HepG2 (cell line): ENCODE measurements around the gene KIF3A. TPM values are rescaled to one million over a fixed set of nuclear protein-coding genes. Genes with fewer than 3 reads are reported as not detected.

ENCODE experiments used
- ATAC-seq: fragments of 200-7000 bp; cut with Tn5 transposase; 3 replicates; pipeline ENCODE4 v1.9.1; 2020; ENCODE audit warnings: mild to moderate bottlenecking, moderate library complexity
- BruUV-seq: library from RNA; stranded (reverse); fragments of 400-500 nt; replicated peaks from 2 replicates; lab custom pipeline; 2021; lab: Mats Ljungman, UMichigan
- CTCF ChIA-PET: fragments of 300-600 bp; formaldehyde crosslinking; extraction: SDS; loops from one replicate; lab custom pipeline; 2021; ENCODE audit warnings: low total read pairs, inconsistent platforms, low intra/inter-chr PET ratio; lab: Yijun Ruan, JAX
- POLR2A ChIA-PET: fragments of 350-600 bp; sonication (Branson Sonifier 250); formaldehyde crosslinking; loops from one replicate; lab custom pipeline; 2020; ENCODE audit warnings: antibody characterized with exemption, inconsistent platforms; lab: Yijun Ruan, JAX
- DNase-seq: peaks from one replicate; pipeline ENCODE4 v3.0.0-alpha.2; 2015; ENCODE audit warnings: low spot score
- FAIRE-seq: peaks from 3 replicates; lab custom pipeline; 2011; peaks lifted over from hg19 to GRCh38; lab: Jason Lieb, UNC
- H2AFZ ChIP-seq: one replicate; pipeline ENCODE4 v1.6.1; 2011; ENCODE audit warnings: low read length, inconsistent platforms
- H3K27ac ChIP-seq: fragments of 300-600 bp; 3 replicates; pipeline ENCODE4 v1.8.0; 2011; ENCODE audit warnings: mixed run types, mild to moderate bottlenecking, mixed read lengths, low read length, inconsistent platforms; ENCODE audit not compliant: insufficient read depth; ENCODE audit errors: extremely low read length
- H3K27me3 ChIP-seq, 2 experiments: fragments of 200-600 bp in 1 of 2; 2 replicates in 1 of 2; 3 replicates in 1 of 2; pipeline versions ENCODE4 v1.6.0 to v1.8.0; 2011; ENCODE audit warnings: low read length in 2 of 2, mild to moderate bottlenecking in 2 of 2, moderate library complexity in 2 of 2, inconsistent platforms in 1 of 2; ENCODE audit not compliant: insufficient read depth in 2 of 2, control insufficient read depth in 1 of 2
- H3K36me3 ChIP-seq, 2 experiments: fragments of 200-600 bp in 1 of 2; replicated peaks in 1 of 2; 2 replicates in 1 of 2; 3 replicates in 1 of 2; pipeline versions ENCODE4 v1.5.1 to v1.8.0; 2011; ENCODE audit warnings: low read length in 2 of 2, inconsistent platforms in 1 of 2; ENCODE audit not compliant: insufficient read depth in 2 of 2, control insufficient read depth in 1 of 2
- H3K4me1 ChIP-seq: 2 replicates; pipeline ENCODE4 v1.5.1; 2012; ENCODE audit warnings: low read length, inconsistent platforms; ENCODE audit not compliant: insufficient read depth
- H3K4me2 ChIP-seq: 2 replicates; pipeline ENCODE4 v1.6.0; 2011; ENCODE audit warnings: low read depth, low read length, inconsistent platforms
- H3K4me3 ChIP-seq, 3 experiments: fragments of 200-600 bp in 1 of 3; sonication (generic), shearing (Covaris generic) in 1 of 3; replicated peaks in 1 of 3; 2 replicates each; pipeline ENCODE4 v1.5.1; 2011 to 2016; ENCODE audit warnings: low read length in 3 of 3, inconsistent platforms in 2 of 3, low read depth in 2 of 3, mild to moderate bottlenecking in 2 of 3, control low read depth in 1 of 3, mixed read lengths in 1 of 3; ENCODE audit not compliant: insufficient read depth in 1 of 3
- H3K79me2 ChIP-seq: one replicate; pipeline ENCODE4 v1.6.1; 2011; ENCODE audit warnings: low read length, inconsistent platforms; ENCODE audit not compliant: insufficient read depth
- H3K9ac ChIP-seq: 2 replicates; pipeline ENCODE4 v1.6.0; 2011; ENCODE audit warnings: mild to moderate bottlenecking, low read depth, low read length, inconsistent platforms; ENCODE audit not compliant: insufficient read depth
- H3K9me3 ChIP-seq: 2 replicates; pipeline ENCODE4 v1.5.1; 2012; ENCODE audit warnings: mild to moderate bottlenecking, low read length
- H4K20me1 ChIP-seq: 2 replicates; pipeline ENCODE4 v1.6.0; 2011; ENCODE audit warnings: inconsistent platforms, mild to moderate bottlenecking, low read length, moderate library complexity; ENCODE audit not compliant: insufficient read depth
- ARNT ChIP-seq: fragments of 450-650 bp; IDR thresholded peaks from 2 replicates; pipeline ENCODE4 v1.6.1; 2017
- ATF7 ChIP-seq, 2 experiments: fragments of 450-650 bp in 1 of 2; sonication (generic) in 1 of 2; formaldehyde crosslinking in 1 of 2; IDR thresholded peaks; 2 replicates each; pipeline versions ENCODE4 v1.4.0 to v1.6.1; 2016 to 2020; ENCODE audit warnings: antibody characterized with exemption in 1 of 2, mild to moderate bottlenecking in 1 of 2, missing genetic modification reagents in 1 of 2
- CEBPG ChIP-seq: IDR thresholded peaks from 2 replicates; pipeline ENCODE4 v1.6.1; 2016
- DMAP1 ChIP-seq: IDR thresholded peaks from 2 replicates; pipeline ENCODE4 v1.6.1; 2016
- HHEX ChIP-seq: IDR thresholded peaks from 2 replicates; pipeline ENCODE4 v1.6.1; 2016; ENCODE audit warnings: control low read depth
- NFIC ChIP-seq: IDR thresholded peaks from 2 replicates; pipeline ENCODE4 v1.6.1; 2012; ENCODE audit warnings: mild to moderate bottlenecking, low read length, inconsistent platforms
- PHF20 ChIP-seq: sonication (generic); formaldehyde crosslinking; IDR thresholded peaks from 2 replicates; pipeline ENCODE4 v1.5.0; 2020; ENCODE audit warnings: mild to moderate bottlenecking, missing genetic modification reagents
- TGIF2 ChIP-seq: IDR thresholded peaks from 2 replicates; pipeline ENCODE4 v1.6.1; 2016; ENCODE audit warnings: control low read depth, missing compliant biosample characterization
- ZBTB2 ChIP-seq: sonication (generic); formaldehyde crosslinking; IDR thresholded peaks from 2 replicates; pipeline ENCODE4 v1.8.0; 2022; ENCODE audit warnings: low read depth, missing genetic modification reagents
- ZNF33B ChIP-seq: sonication (generic); formaldehyde crosslinking; IDR thresholded peaks from 2 replicates; pipeline ENCODE4 v1.5.1; 2020; ENCODE audit warnings: mild to moderate bottlenecking, missing genetic modification reagents
- ZNF34 ChIP-seq: sonication (generic); formaldehyde crosslinking; IDR thresholded peaks from 2 replicates; pipeline ENCODE4 v1.4.0; 2020; ENCODE audit warnings: mild to moderate bottlenecking, missing genetic modification reagents, borderline replicate concordance
- ZNF724P ChIP-seq: sonication (generic); formaldehyde crosslinking; IDR thresholded peaks from 2 replicates; pipeline ENCODE4 v1.8.0; 2022; ENCODE audit warnings: missing genetic modification reagents, borderline replicate concordance
- ZSCAN12 ChIP-seq: sonication (generic); formaldehyde crosslinking; IDR thresholded peaks from 2 replicates; pipeline ENCODE4 v1.9.0; 2021; ENCODE audit warnings: mild to moderate bottlenecking, missing genetic modification reagents
- WGBS: methylation state at CpG from one replicate; pipeline ENCODE4 v1.1.6; 2017; ENCODE audit warnings: low lambda C conversion rate; 5-methylcytosine and 5-hydroxymethylcytosine counted together
- in situ Hi-C: cut with HindIII; loops from 2 replicates; pipeline ENCODE4 v1.10.0; 2017; ENCODE audit warnings: low pct_unique_long_range_greater_than_20kb; ENCODE audit not compliant: extremely low pct_ligation_motif_present
- intact Hi-C: fragments of 100-400 bp; cut with micrococcal nuclease; formaldehyde crosslinking; loops from one replicate; pipeline ENCODE4 v1.10.0; 2022; ENCODE audit not compliant: unreplicated experiment
- polyA plus RNA-seq, 8 experiments: library from polyadenylated mRNA; depleted of rRNA in 3 of 8; stranded (reverse) in 7 of 8; unstranded in 1 of 8; fragments of >200 nt; fragmentation: Illumina TruSeq in 4 of 8; extraction: Trizol in 4 of 8; gene quantifications; 2 replicates each; pipeline versions ENCODE4 v1.2.1 to v1.2.3, GENCODE V29; 2011 to 2016; ENCODE audit warnings: low read depth in 4 of 8, missing spikeins in 1 of 8, mixed read lengths in 1 of 8; ENCODE audit not compliant: insufficient read depth in 1 of 8
- total RNA-seq, 5 experiments: library from RNA; depleted of rRNA; stranded (reverse); fragments of >200 nt; fragmentation: Illumina TruSeq; extraction: Trizol; gene quantifications; 2 replicates each; pipeline ENCODE4 v1.2.3, GENCODE V29; 2016; ENCODE audit warnings: low read depth in 1 of 5
- TF ChIP-seq, protein P1 (sequence below): sonication (generic); formaldehyde crosslinking; IDR thresholded peaks from 2 replicates; pipeline ENCODE4 v1.4.0; 2020; ENCODE audit warnings: missing genetic modification reagents

KIF3A gene
- total and polyA plus RNA-seq, 2 of the 13 experiments (the other 11 are each of a cell fraction or from before 2014, with no cell fraction given) = 2.3 to 8.4 TPM

DNA sequence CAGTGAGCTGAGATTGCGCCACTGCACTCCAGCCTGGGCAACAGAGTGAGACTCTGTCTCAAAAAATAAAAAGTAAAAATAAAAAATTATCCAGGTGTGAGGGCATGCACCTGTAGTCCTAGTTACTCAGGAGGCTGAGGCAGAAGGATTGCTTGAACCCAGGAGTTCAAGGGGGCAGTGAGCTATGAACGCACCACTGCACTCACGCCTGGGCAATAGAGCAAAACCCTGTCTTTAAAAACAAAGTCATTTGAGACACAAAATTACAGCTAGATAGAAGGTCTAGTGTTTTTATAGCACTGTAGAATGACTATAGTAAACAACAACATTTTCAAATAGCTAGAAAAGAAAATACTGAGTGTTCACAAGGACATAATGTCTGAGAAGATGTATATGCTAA, 47.2 kb downstream of the KIF3A start:
- H4K20me1 ChIP-seq = no peaks in the 10 kb centered on the region
- CTCF ChIA-PET = no interaction called here
- intact Hi-C loops (no loop called here), in situ Hi-C loops (no loop called here)
- no TSS peak for BruUV-seq
- 99% methylated on average over 3 of the region's 3 CpGs for WGBS
- H3K79me2 ChIP-seq = no peaks in the 10 kb centered on the region
- no peak overlapping the region for H3K4me2 ChIP-seq
- H3K9ac ChIP-seq = no peak overlapping the region
- TF ChIP-seq TGIF2 = no peak
- TF ChIP-seq ARNT = no peak
- TF ChIP-seq ZNF33B (CRISPR knock-in tag) = no peak
- TF ChIP-seq CEBPG (CRISPR knock-in tag) = no peak
- no peak for TF ChIP-seq PHF20 (CRISPR knock-in tag)
- TF ChIP-seq DMAP1 = no peak
- no peak for TF ChIP-seq HHEX (CRISPR knock-in tag)
- no peak for TF ChIP-seq ZBTB2 (CRISPR knock-in tag)
- TF ChIP-seq NFIC = no peak
- no peak for TF ChIP-seq ATF7 (IDR thresholded peaks at IDR 0.05)
- no peak for TF ChIP-seq ATF7 (CRISPR knock-in tag; IDR thresholded peaks at IDR 0.05)
- TF ChIP-seq ZNF34 = no peak
- TF ChIP-seq, protein P1, sequence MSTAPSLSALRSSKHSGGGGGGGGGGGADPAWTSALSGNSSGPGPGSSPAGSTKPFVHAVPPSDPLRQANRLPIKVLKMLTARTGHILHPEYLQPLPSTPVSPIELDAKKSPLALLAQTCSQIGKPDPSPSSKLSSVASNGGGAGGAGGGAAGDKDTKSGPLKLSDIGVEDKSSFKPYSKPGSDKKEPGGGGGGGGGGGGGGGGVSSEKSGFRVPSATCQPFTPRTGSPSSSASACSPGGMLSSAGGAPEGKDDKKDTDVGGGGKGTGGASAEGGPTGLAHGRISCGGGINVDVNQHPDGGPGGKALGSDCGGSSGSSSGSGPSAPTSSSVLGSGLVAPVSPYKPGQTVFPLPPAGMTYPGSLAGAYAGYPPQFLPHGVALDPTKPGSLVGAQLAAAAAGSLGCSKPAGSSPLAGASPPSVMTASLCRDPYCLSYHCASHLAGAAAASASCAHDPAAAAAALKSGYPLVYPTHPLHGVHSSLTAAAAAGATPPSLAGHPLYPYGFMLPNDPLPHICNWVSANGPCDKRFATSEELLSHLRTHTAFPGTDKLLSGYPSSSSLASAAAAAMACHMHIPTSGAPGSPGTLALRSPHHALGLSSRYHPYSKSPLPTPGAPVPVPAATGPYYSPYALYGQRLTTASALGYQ = no peak
- no peak for TF ChIP-seq ZSCAN12
- no peak for TF ChIP-seq ZNF724P (CRISPR knock-in tag)
- POLR2A ChIA-PET = no interaction called here
- no peak overlapping the region for H3K27ac ChIP-seq
- H3K27me3 ChIP-seq = no peaks in the 10 kb centered on the region
- FAIRE-seq = no peak
- H3K9me3 ChIP-seq = no peaks in the 10 kb centered on the region
- H3K4me1 ChIP-seq = no peaks in the 10 kb centered on the region
- DNase-seq = no peak
- no peaks in the 10 kb centered on the region for H3K36me3 ChIP-seq
- H2AFZ ChIP-seq = no peak overlapping the region
- no peak for ATAC-seq
- H3K4me3 ChIP-seq = no peak overlapping the region
